Ascending aorta (tissue), 2 donors: ENCODE results near the gene RAB1B. TPM values are rescaled to one million over a fixed set of nuclear protein-coding genes. Genes with fewer than 3 reads are reported as not detected.

Experiments used
- DNase-seq, 2 donors: peaks; one replicate each; pipeline ENCODE4 v3.0.0-alpha.2; 2019; ENCODE audit warnings: low spot score in 2 of 2
- H3K27ac ChIP-seq, 2 donors: fragments of 200-600 bp; sonication (generic); one replicate each; pipeline ENCODE4 v1.5.1; 2016 to 2017; ENCODE audit warnings: mild to moderate bottlenecking in 1 of 2
- H3K27me3 ChIP-seq: fragments of 200-600 bp; sonication (generic); one replicate; pipeline ENCODE4 v1.5.1; 2017
- H3K36me3 ChIP-seq, 2 donors: fragments of 200-600 bp; sonication (generic); one replicate each; pipeline ENCODE4 v1.5.1; 2016
- H3K4me1 ChIP-seq, 2 donors: fragments of 200-600 bp; sonication (generic); one replicate each; pipeline ENCODE4 v1.5.1; 2016 to 2017; ENCODE audit warnings: mild to moderate bottlenecking in 1 of 2
- H3K4me3 ChIP-seq, 2 donors: fragments of 200-600 bp; sonication (generic); one replicate each; pipeline ENCODE4 v1.5.1; 2016 to 2017; ENCODE audit warnings: mild to moderate bottlenecking in 1 of 2
- H3K9me3 ChIP-seq, 2 donors: fragments of 200-600 bp; sonication (generic); one replicate each; pipeline ENCODE4 v1.5.1; 2016
- intact Hi-C: fragments of 100-400 bp; cut with DNase I; formaldehyde crosslinking; loops from one replicate; pipeline ENCODE4 v1.15.1; 2023
- total RNA-seq: library from RNA; depleted of rRNA; stranded (reverse); fragments of >200 nt; gene quantifications from one replicate; pipeline ENCODE4 v1.1.0, GENCODE V29; 2016
- TF ChIP-seq, protein P1 (sequence below), 3 experiments: fragments of 200-600 bp in 2 of 3; fragments of 450-650 bp in 1 of 3; sonication (generic) in 2 of 3; IDR thresholded peaks; one replicate each; pipeline ENCODE4 v1.5.1; 2016 to 2019; ENCODE audit warnings: antibody characterized with exemption in 3 of 3, mild to moderate bottlenecking in 1 of 3, moderate library complexity in 1 of 3

The RAB1B gene
- total RNA-seq, 1 donor from 2014 or later: 171 TPM

DNA sequence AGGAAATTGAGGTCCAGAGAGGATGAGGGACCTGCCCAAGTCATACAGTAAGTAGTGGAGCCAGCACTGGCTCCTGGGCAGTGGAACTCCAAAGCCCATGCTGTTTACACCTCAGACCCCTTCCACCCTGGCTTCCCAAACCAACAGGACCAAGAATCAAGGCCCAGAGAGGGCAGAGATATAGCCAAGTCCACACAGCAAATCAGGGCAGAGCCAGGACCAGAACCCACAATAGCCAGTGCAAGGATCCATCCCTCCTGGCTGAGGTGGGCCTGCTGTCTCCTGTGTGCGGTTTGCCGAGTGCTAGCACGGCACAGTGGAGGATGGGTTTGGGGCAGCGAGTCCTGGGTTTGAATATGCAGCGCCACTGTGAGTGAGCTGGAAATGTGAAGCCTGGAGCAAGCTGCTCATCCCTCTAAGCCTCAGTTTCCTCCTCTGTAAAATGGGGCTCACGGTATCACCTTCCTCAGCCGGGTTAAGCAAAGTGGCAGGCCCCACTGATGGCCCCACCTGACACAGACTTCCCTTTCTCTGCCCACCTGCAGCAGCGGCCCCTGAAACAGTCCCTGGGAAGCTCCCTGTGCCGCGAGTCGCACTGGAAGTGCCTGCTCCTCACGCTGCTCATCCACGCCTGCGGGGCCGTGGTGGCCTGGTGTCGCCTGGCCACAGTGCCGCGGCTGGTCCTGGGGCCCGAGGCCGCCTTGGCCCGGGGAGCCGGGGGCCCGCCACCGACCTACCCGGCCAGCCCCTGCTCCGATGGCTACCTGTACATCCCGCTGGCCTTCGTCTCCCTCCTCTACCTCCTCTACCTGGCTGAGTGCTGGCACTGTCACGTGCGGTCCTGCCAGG lies 25.6 kb downstream of the RAB1B start:
- TF ChIP-seq, protein P1, sequence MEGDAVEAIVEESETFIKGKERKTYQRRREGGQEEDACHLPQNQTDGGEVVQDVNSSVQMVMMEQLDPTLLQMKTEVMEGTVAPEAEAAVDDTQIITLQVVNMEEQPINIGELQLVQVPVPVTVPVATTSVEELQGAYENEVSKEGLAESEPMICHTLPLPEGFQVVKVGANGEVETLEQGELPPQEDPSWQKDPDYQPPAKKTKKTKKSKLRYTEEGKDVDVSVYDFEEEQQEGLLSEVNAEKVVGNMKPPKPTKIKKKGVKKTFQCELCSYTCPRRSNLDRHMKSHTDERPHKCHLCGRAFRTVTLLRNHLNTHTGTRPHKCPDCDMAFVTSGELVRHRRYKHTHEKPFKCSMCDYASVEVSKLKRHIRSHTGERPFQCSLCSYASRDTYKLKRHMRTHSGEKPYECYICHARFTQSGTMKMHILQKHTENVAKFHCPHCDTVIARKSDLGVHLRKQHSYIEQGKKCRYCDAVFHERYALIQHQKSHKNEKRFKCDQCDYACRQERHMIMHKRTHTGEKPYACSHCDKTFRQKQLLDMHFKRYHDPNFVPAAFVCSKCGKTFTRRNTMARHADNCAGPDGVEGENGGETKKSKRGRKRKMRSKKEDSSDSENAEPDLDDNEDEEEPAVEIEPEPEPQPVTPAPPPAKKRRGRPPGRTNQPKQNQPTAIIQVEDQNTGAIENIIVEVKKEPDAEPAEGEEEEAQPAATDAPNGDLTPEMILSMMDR (IDR thresholded peaks at IDR 0.05): no peak
- peaks cover 8% of the 10 kb centered on the region for H3K27me3 ChIP-seq
- intact Hi-C loops: no loop called here
- H3K4me3 ChIP-seq: no peak overlapping the region
- H3K36me3 ChIP-seq: no peaks in the 10 kb centered on the region
- H3K9me3 ChIP-seq: no peaks in the 10 kb centered on the region
- H3K4me1 ChIP-seq: peaks cover 3 to 9% of the 10 kb centered on the region in 2 donors
- no peak overlapping the region for H3K27ac ChIP-seq
- no peak for DNase-seq

DNA sequence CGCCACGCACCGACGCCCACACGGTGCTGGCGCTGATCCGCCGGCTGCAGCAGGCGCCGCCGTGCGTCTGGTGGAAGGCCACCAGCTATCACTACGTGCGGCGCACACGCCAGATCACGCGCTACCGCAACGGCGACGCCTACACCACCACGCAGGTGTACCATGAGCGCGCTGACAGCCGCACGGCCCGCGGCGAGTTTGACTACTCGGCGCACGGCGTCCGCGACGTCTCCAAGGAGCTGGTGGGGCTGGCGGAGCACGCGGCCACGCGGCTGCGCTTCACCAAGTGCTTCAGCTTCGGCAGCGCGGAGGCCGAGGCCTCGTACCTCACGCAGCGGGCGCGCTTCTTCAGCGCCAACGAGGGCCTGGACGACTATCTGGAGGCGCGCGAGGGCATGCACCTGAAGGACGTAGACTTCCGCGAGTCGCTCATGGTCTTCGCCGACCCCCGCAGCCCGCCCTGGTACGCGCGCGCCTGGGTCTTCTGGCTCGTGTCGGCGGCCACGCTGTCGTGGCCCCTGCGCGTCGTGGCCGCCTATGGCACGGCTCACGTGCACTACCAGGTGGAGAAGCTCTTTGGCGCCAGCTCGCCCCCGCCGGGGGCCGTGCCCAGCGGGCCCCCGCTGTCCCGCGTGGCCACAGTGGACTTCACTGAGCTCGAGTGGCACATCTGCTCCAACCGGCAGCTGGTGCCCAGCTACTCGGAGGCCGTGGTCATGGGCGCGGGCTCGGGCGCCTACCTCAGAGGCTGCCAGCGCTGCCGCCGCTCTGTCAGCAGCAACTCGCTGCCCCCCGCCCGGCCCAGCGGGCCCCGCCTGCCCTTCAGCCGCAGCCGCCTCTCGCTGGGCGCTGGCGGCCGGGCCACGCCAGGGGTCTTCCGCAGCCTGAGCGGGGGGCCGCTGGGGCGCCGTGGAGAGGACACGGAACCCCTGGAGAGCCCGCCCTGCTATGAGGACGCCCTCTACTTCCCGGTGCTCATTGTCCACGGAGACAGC lies 26.5 kb downstream of the RAB1B start:
- peaks cover 8% of the 10 kb centered on the region for H3K27me3 ChIP-seq
- intact Hi-C loops: no loop called here
- TF ChIP-seq, protein P1 (IDR thresholded peaks at IDR 0.05): no peak
- no peaks in the 10 kb centered on the region for H3K9me3 ChIP-seq
- no peaks in the 10 kb centered on the region for H3K36me3 ChIP-seq
- peaks cover 3 to 5% of the 10 kb centered on the region in 2 donors for H3K4me1 ChIP-seq
- no peak overlapping the region for H3K4me3 ChIP-seq
- H3K27ac ChIP-seq: no peak overlapping the region
- no peak for DNase-seq

DNA sequence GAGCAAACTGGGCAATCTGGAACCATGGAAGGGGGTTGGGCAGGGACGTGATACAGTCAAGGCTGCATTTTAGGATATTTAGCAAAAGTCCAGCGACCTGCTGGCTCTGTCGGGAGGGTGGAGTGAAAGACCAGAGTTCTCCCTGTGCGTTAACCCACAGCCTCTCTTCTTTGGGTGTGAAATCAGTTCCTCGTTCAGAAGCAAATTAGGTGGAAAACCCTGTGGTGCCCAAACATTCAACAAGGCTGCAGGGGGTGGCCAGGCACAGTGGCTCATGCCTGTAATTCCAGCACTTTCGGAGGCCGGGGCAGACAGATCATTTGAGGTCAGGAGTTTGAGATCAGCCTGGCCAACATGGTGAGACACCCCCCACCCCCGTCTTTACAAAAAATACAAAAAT lies 29.2 kb downstream of the RAB1B start:
- DNase-seq: no peak
- no peak overlapping the region for H3K27ac ChIP-seq
- no peak overlapping the region for H3K4me3 ChIP-seq
- TF ChIP-seq, protein P1 (IDR thresholded peaks at IDR 0.05): no peak
- no peaks in the 10 kb centered on the region for H3K9me3 ChIP-seq
- H3K36me3 ChIP-seq: no peaks in the 10 kb centered on the region
- intact Hi-C loops: no loop called here
- H3K4me1 ChIP-seq: no peaks in the 10 kb centered on the region
- peaks cover under 1% of the 10 kb centered on the region for H3K27me3 ChIP-seq

DNA sequence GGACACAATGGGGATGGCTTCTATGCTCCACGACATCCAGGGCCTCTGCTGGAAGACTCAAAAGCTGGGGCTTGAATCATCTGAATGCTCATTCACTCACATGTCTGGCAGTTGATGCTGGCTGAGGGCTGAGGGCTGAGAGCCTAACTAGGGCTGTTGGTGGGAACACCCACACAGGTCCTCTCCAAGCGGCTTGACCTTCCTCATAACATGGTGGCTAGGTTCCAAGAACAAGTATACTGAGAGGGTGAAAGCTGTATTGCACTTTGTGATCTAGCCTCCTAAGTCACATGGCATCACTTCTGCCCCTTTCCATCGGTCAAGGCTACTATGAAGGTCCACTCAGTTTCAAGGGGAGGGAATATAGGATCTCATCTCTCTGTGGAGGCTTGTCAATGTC lies 30.7 kb downstream of the RAB1B start:
- Histone ChIP-seq H3K9me3 (no peaks in the 10 kb centered on the region), H3K27ac (no peak overlapping the region), H3K4me3 (no peak overlapping the region), H3K4me1 (no peaks in the 10 kb centered on the region), H3K36me3 (no peaks in the 10 kb centered on the region), H3K27me3 (no peaks in the 10 kb centered on the region)
- TF ChIP-seq, protein P1 (IDR thresholded peaks at IDR 0.05): no peak
- no peak for DNase-seq
- intact Hi-C loops: no loop called here

DNA sequence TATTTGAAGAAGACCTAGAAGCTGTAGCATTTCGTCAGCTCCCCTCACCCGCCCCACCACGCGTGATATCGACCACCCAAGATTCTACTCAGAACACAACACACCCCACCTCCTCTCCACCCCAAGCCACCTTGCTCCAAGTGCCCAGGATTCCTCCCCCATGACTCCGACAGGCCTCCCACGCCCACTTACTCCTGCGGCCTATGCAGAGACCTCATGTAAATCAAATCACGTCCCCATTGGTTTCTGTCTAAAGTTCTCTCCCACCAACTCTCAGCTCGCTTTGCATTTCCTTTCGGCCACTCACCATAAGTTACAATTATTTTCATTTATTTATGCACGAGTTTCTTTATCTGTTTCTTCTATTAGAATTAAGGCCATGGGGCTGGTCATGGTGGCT lies 34.2 kb downstream of the RAB1B start:
- TF ChIP-seq, protein P1 (IDR thresholded peaks at IDR 0.05): no peak
- H3K4me3 ChIP-seq: no peak overlapping the region
- no peaks in the 10 kb centered on the region for H3K27me3 ChIP-seq
- no peak overlapping the region for H3K27ac ChIP-seq
- no peaks in the 10 kb centered on the region for H3K36me3 ChIP-seq
- intact Hi-C loops: no loop called here
- DNase-seq: no peak
- H3K4me1 ChIP-seq: no peaks in the 10 kb centered on the region
- no peaks in the 10 kb centered on the region for H3K9me3 ChIP-seq
